HT1080 (cell line): ENCODE results near the gene RPTOR. TPM values are rescaled to one million over a fixed set of nuclear protein-coding genes. Genes with fewer than 3 reads are reported as not detected.
"Not testable (repeated sequence)": the region's sequence is repeated elsewhere in the genome, so short reads cannot be mapped to it uniquely, and the experiment has no call there.

Experiments used
- DNase-seq: peaks from one replicate; pipeline ENCODE4 v3.0.0-alpha.2; 2015; ENCODE audit warnings: low read depth
- total RNA-seq: library from RNA; depleted of rRNA; stranded (reverse); fragments of >200 nt; shearing (Covaris generic); gene quantifications from 2 replicates; pipeline ENCODE4 v1.2.3, GENCODE V29; 2014

The RPTOR gene
- total RNA-seq, 1 experiment from 2014 or later = 18.5 TPM

DNA sequence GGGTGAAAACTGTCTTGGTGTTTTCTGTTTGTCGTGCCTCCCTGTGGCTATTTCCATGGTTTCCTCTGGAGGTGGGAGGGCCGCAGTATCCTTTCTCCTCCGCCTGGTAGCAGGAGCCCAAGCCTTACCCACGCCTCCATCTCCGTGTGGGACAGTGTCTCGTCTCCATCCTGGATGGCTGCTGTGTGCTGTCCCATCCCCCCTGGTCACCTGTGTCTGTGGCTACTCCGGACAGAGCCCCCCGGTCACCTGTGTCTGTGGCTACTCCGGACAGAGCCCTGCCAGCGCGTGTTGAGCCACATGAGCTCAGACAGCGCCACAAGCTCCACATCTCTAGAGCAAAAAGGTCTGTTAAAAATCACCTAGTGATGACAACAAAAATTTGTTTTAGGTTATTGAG is 248.8 kb downstream of the RPTOR start:
- DNase-seq = no peak

DNA sequence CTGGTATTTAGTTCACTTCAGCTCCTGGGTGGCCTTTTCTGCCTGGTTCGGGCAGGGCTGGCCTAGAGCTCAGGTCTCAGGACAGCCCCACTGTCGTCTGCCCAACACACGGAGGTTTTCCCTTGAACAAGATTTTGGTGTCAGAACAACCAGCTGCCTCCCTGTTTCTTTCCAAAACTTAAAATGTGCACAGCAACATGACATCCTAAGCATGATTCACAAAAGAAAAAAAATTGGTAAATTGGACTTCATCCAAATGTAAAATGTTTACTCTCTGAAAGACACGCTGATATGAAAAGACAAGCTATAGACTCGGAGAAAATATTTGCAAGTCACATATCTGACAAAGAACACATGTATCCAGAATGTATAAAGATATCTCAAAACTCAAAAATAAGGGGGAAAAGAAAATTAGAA is 249.2 kb downstream of the RPTOR start:
- DNase-seq = no peak

DNA sequence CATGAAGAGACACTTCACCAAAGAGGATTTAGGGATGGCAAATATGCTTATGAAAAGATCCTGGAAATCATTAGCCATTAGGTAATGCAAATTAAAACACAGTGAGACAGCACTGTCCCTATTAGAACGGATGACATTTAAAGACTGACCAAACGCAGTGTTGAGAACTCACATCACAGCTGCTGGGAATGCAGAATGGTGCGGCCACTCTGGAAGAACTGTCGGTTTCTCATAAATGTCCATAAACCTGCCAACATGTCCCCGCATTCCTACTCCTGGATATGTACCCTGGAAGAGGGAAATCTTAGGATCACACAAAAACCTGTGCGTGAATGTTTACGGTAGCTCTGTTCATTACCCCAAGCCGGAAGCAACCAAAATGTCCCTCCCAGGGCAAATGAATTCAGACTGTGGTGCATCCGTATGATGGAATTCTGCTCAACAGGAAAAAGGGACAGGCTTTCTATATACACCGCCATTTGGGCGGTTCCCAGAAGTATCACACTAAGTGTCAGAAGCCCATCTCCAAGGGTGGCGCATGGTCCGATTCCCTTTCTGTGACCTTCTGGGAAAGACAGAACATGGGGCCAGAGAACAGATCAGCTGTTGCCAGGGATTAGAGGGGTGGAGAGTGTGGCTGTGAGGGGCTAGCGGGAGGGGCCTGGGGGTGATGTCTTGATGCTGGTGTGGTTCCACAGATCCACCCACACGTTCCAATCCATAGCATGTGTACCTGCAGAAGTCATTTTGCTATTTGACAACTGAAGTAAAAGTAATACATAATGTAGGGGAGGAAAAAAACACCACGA is 249.8 kb downstream of the RPTOR start:
- no peak for DNase-seq

DNA sequence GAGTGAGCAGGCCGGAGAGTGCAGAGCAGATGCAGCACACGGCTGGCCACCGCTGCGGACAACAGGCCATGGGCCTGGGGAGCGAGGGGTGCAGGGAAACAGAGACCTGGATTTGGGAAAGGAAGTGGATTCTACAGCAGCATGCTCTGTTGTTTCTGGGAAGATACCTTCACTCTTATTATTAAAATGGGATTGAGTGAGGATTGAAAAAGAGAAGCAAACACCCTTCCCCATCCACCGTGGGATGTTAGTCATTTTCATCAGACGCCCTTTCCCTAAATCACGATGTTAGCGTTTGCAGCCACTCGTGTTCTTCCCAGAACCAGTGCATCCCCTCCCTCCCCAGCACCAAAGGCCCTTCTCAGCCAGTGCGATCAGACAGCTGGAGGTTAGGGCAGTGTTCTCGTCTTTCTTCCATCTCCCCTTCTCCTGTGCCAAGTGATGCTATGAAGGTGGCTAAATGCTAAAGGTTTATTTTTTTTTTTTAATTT is 250.5 kb downstream of the RPTOR start:
- no peak for DNase-seq

GRCh38 chr17:80795754-80796153 is 251.1 kb downstream of the RPTOR start:
- DNase-seq = no peak

- no peak for DNase-seq
Measured at GRCh38 chr17:80796430-80796861, 251.8 kb downstream of the RPTOR start.

GRCh38 chr17:80797222-80797621 is 252.6 kb downstream of the RPTOR start:
- DNase-seq = not testable (repeated sequence)

DNA sequence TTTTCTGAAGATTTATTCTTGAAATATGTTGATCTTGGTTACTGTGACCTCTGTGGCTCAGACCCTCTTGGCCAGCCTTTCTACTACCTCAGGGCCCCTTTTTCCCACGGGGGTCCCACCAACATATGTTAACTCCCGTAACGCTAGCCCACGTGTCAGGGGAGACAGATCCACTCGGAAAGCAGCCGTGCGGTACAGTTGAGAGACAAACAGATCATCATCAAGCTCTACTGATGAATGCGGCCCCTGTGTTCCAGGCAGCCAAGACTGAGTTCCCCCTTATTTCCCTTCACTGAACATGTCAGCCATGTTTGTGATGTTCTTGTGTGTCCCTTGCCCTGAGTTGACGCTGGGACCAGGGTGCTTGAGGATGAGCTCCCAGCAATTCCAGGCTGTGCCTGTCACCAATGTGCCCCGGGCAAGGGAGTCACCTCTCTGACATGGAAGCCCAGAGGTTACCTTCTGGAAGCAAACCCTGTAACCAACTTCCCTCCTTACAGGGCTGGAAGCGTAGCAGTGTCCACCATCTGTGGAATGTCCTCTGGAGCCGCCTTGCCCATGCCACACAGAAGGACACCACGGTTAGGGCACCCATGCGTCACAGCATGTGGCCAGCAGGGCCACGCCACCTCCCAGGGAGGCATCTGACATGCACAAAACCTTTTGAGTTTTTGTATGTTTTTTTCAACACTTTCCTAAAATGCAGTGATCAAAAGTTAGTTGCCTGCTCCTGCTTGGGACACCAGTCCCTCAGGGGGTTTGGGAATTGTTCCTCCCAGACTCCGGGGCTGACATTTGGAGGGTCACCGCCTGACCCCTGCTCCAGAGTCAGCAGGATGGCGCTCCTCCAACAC is 253.3 kb downstream of the RPTOR start:
- no peak for DNase-seq

GRCh38 chr17:80798595-80799537 is 254.2 kb downstream of the RPTOR start:
- DNase-seq = no peak

DNA sequence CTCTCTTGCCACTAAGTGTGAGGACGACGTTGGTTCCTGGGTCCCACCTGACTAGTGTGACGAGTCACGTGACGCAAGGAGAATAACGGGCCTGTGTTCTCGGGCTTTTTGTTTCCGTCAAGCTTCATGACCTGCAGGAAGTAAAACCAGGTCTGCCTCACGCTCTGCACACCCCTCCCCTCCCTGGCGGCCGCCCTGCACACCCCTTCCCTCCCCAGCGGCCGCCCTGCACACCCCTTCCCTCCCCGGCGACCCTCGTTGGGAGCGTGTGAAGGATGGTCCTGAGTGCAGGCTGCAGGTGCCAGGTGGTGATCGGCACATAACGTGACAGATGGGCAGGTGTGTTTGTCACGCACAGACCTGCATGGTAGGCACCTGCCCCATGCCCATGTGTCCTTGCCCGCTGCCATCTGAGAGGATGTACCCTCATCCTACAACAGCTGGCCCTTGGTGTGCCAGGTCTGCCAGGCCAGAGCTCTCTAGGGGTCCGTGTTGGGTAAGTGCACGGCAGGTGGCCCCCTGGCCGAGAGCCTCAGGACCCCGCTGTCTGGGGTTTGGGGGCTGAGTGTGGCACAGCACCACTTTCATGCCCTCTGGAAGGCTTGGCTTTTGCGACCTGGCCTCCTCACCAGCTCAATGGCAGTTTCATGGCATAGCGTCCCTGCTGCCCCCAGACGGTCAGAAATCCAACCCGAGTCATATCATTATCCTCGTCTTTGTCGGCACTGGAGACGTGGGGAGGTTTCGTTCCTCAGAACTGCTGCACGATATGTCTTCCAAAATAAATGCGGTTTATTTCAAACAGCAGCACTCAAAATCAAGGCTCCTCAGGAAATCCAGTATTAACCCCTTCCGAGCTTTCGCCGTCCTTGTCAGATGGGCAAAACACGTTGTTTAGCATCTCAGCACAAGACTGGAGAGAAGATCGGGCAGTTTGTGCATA is 255.2 kb downstream of the RPTOR start:
- no peak for DNase-seq

- DNase-seq = no peak
Measured at GRCh38 chr17:80800481-80801391, 256.1 kb downstream of the RPTOR start.

DNA sequence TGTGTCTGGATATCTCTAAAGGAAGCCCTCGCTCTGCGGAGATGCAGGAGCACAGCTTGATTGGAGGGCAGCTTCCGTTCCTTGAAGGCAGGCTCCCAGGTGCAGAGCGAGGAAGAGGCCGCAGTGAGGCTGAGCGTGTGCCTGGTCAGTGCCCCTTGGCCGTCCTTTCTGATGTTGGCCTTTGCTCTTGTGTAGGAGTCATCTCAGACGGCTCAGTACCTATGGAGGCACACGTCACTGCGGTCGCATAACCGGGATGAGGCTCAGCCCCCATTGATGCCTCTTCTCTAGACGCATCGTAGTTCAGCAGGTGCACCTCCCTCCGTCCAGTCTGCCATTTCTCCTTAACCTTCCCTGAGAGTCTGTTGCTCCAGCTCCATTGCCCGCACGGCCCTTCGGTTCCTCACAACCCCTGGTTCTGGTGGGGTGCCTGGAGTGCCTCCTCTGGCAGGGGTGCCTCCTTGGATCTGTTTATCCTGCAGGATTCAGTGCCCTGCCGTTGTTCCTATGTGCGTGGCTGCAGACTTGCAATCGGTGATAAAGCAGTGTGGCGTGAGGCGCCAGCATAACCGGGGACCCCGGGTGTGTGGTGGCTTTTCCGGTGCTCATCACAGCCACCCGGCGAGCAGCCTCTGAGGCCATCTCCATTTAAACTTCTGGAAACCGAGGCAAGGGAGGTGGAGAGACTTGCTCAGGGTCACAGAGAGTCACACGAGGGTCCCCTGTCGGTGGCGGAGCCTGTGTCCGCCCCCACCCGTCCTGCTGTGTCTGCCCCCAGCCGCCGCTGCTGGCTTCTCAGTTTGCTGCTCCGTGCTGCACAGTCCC is 258.2 kb downstream of the RPTOR start:
- no peak for DNase-seq

- no peak for DNase-seq
Measured at GRCh38 chr17:80803451-80804428, 259.1 kb downstream of the RPTOR start.

- DNase-seq = no peak
Measured at GRCh38 chr17:80804466-80804865, 259.8 kb downstream of the RPTOR start.

DNA sequence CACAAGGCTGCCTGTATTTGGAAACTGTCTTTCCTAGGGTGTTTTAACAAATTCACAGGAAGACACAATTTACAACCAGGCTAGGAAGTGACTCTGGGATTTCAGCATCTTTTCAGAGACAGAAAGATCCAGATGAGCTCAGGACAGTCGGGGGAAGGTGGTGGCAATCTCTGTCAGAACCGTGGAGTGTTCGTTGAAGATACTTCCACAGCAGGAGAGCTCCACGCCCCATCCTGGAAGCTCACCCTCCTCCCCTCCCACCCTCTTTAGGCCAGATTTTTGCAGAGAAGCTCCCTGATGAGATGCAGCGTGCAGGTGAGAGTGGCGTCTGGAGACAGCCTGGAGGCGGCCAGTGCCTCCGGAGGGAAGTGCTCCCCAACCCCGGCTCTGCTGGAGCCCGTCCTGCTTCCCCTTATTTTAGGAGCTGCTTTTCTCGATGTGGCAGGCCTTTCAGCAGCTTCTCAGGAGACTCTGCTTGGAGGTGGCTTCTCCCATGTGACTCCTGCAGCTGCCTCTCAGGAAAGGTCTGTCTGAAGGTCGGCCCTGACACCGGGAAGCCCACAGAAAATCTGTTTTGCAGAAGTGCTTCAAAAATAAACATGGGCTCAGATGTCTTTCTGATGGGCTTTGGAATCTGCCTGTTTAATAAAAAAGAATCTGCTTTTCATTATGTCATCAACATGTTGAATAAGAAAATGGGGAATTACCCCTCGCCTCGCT is 260.6 kb downstream of the RPTOR start:
- DNase-seq = no peak

- DNase-seq = no peak
Measured at GRCh38 chr17:80807014-80807413, 262.4 kb downstream of the RPTOR start.
